GM10847 (cell line): ENCODE measurements around the gene IL22RA2.

Experiments used
- POLR2A ChIP-seq: IDR thresholded peaks from 2 replicates; pipeline ENCODE4 v1.6.1; 2011; ENCODE audit not compliant: insufficient read length; ENCODE audit errors: extremely low read depth

The IL22RA2 gene

GRCh38 chr6:137175157-137175867, 1.9 kb upstream of the IL22RA2 start:
- no peak for TF ChIP-seq POLR2A

GRCh38 chr6:137172734-137173431, 561 bp downstream of the IL22RA2 start:
- TF ChIP-seq POLR2A = no peak

GRCh38 chr6:137171824-137172733, 1.4 kb downstream of the IL22RA2 start:
- TF ChIP-seq POLR2A = no peak

GRCh38 chr6:137171053-137171374, 2.4 kb downstream of the IL22RA2 start:
- TF ChIP-seq POLR2A = no peak

GRCh38 chr6:137170266-137171052, 3.0 kb downstream of the IL22RA2 start:
- TF ChIP-seq POLR2A = no peak

GRCh38 chr6:137167702-137168377, 5.6 kb downstream of the IL22RA2 start:
- TF ChIP-seq POLR2A = no peak

GRCh38 chr6:137166247-137167098, 7.0 kb downstream of the IL22RA2 start:
- no peak for TF ChIP-seq POLR2A

- TF ChIP-seq POLR2A = no peak
These were observed 7.8 kb downstream of the IL22RA2 start for GRCh38 chr6:137165375-137166246.

GRCh38 chr6:137163732-137164318, 9.6 kb downstream of the IL22RA2 start:
- TF ChIP-seq POLR2A = no peak

- TF ChIP-seq POLR2A = no peak
These were observed 10.6 kb downstream of the IL22RA2 start for GRCh38 chr6:137162692-137163306.

- TF ChIP-seq POLR2A = no peak
These were observed 11.5 kb downstream of the IL22RA2 start for GRCh38 chr6:137161949-137162348.

- no peak for TF ChIP-seq POLR2A
These were observed 12.7 kb downstream of the IL22RA2 start for GRCh38 chr6:137160763-137161162.
